ENCODE measurements around the gene FBXO36.

The FBXO36 gene

DNA sequence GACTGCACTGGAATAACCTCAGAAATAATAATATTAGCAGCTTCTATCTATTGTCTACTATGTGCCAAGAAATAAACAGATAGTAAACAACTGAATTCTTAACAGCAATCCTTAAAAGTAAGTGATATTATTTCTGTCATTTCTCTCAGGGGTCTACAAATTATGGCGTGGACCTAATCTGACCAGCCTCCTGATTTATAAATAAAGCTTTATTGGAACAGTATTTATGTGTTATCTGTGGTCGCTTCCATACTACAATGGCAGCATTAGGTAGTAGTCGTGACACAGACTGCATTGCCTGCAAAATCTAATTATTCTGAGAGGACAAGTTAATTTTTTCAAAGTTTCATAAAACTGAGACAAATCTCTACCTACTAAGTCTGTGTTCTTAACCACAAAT lies 97.4 kb downstream of the FBXO36 start:
- TF ChIP-seq, protein P1, sequence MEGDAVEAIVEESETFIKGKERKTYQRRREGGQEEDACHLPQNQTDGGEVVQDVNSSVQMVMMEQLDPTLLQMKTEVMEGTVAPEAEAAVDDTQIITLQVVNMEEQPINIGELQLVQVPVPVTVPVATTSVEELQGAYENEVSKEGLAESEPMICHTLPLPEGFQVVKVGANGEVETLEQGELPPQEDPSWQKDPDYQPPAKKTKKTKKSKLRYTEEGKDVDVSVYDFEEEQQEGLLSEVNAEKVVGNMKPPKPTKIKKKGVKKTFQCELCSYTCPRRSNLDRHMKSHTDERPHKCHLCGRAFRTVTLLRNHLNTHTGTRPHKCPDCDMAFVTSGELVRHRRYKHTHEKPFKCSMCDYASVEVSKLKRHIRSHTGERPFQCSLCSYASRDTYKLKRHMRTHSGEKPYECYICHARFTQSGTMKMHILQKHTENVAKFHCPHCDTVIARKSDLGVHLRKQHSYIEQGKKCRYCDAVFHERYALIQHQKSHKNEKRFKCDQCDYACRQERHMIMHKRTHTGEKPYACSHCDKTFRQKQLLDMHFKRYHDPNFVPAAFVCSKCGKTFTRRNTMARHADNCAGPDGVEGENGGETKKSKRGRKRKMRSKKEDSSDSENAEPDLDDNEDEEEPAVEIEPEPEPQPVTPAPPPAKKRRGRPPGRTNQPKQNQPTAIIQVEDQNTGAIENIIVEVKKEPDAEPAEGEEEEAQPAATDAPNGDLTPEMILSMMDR (IDR thresholded peaks at IDR 0.05; ENCODE audit: extremely low read depth, missing control alignments), result no peak
- no peak for DNase-seq (ENCODE audit: low spot score)

- TF ChIP-seq, protein P1 (IDR thresholded peaks at IDR 0.05; ENCODE audit: extremely low read depth, missing control alignments), result no peak
- no peak for DNase-seq (ENCODE audit: low spot score)
Observed at GRCh38 chr2:230023313-230023712, 101.0 kb downstream of the FBXO36 start.

DNA sequence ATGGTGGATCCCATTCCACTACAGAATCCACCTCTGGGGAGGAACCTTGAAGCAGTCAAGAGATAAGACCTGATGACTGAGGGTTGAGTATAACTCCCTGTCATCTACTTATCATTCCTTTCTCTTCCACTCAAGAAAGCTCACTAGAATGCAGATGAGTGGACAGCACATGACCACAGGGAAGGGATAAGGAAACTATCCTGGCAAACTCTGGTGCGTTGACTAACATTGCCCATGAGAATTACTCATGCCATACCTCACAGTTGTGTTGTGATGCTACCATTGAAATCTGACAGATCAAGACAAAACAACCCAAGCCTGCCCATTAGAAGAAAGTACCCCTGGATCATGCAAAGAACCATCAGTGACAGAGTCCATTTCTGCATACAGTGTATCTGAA lies 119.9 kb downstream of the FBXO36 start:
- TF ChIP-seq, protein P1 (IDR thresholded peaks at IDR 0.05; ENCODE audit: extremely low read depth, missing control alignments), result no peak
- no peak for DNase-seq (ENCODE audit: low spot score)

GRCh38 chr2:230043025-230043424 lies 120.7 kb downstream of the FBXO36 start:
- DNase-seq (ENCODE audit: low spot score), result no peak
- TF ChIP-seq, protein P1 (IDR thresholded peaks at IDR 0.05; ENCODE audit: extremely low read depth, missing control alignments), result no peak

GRCh38 chr2:230043461-230043860 lies 121.2 kb downstream of the FBXO36 start:
- TF ChIP-seq, protein P1 (IDR thresholded peaks at IDR 0.05; ENCODE audit: extremely low read depth, missing control alignments), result no peak
- DNase-seq (ENCODE audit: low spot score), result no peak

DNA sequence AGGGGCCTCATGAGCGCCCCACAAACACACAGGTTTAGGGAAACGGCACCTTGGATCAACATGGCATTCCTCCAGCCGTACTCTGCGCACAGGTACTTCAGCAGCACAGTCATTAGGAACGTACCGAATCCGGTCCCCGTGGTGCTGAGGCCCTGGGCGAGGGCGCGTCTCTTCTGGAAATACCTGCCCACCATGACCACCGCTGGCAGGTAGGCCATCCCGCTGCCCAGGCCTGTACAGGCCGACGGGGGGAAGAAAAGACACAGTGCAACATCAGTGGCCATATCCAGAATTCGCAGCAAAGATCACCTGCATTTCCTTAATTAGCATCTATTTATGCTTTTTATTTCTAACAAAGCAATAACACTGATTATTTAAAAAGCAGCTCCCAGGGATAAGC lies 124.2 kb downstream of the FBXO36 start:
- no peak for DNase-seq (ENCODE audit: low spot score)
- TF ChIP-seq, protein P1 (IDR thresholded peaks at IDR 0.05; ENCODE audit: extremely low read depth, missing control alignments), result no peak

DNA sequence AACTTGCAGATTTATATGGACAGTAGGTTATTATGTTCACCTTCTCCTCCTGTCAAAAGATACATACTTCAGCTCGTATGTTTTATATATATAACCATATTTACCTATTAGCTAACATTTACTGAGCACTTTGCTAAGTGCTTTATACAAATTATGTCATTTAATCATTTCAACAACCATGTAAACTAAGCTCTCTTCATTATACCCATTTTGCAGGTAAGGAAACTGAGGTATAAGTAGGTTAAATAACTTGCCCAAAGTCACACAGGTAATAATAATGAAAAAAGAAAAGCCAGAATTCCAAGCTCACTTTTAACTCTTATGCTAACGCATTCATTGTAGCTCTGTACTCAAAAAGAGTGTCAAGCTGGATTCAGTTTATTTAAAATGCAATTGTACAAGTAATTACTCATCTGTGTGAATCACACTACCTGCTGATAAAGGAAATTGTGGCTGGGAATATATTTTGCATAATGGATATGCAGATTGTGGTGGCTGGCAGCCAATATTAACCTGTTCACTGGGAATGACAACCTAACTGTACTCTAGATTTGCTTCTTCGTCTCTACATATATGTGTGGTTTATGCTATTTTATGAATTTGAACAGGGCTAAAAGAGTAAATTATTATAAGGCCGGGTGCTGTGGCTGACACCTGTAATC lies 125.8 kb downstream of the FBXO36 start:
- TF ChIP-seq, protein P1 (IDR thresholded peaks at IDR 0.05; ENCODE audit: extremely low read depth, missing control alignments), result no peak
- no peak for DNase-seq (ENCODE audit: low spot score)

All from GM20000 (cell line).